ENCODE data around the gene EPG5.

EPG5 gene

GRCh38 chr18:45916302-45916701 is 50.8 kb downstream of the EPG5 start:
- DNase-seq: no peak

- no peak for DNase-seq
Observed at GRCh38 chr18:45913276-45913675, 53.9 kb downstream of the EPG5 start.

GRCh38 chr18:45910405-45911023 is 56.6 kb downstream of the EPG5 start:
- DNase-seq: no peak

- no peak for DNase-seq
Observed at GRCh38 chr18:45901654-45902210, 65.4 kb downstream of the EPG5 start.

- DNase-seq: no peak
Observed at GRCh38 chr18:45900623-45901022, 66.5 kb downstream of the EPG5 start.

GRCh38 chr18:45896991-45897390 is 70.1 kb downstream of the EPG5 start:
- no peak for DNase-seq

- DNase-seq: no peak
Observed at GRCh38 chr18:45896452-45896851, 70.7 kb downstream of the EPG5 start.

- no peak for DNase-seq
Observed at GRCh38 chr18:45895339-45895738, 71.8 kb downstream of the EPG5 start.

- no peak for DNase-seq
Observed at GRCh38 chr18:45894818-45895217, 72.3 kb downstream of the EPG5 start.

- DNase-seq: no peak
Observed at GRCh38 chr18:45891806-45892205, 75.3 kb downstream of the EPG5 start.

GRCh38 chr18:45890606-45891005 is 76.5 kb downstream of the EPG5 start:
- DNase-seq: no peak

GRCh38 chr18:45889419-45890064 is 77.6 kb downstream of the EPG5 start:
- DNase-seq: no peak

- no peak for DNase-seq
Observed at GRCh38 chr18:45887585-45887984, 79.5 kb downstream of the EPG5 start.

GRCh38 chr18:45880876-45881558 is 86.1 kb downstream of the EPG5 start:
- DNase-seq: no peak

- DNase-seq: no peak
Observed at GRCh38 chr18:45879681-45880655, 87.2 kb downstream of the EPG5 start.

GRCh38 chr18:45877403-45877802 is 89.7 kb downstream of the EPG5 start:
- DNase-seq: no peak

- DNase-seq: no peak
Observed at GRCh38 chr18:45876161-45876560, 91.0 kb downstream of the EPG5 start.

- DNase-seq: no peak
Observed at GRCh38 chr18:45874491-45875184, 92.5 kb downstream of the EPG5 start.

- no peak for DNase-seq
Observed at GRCh38 chr18:45871431-45872084, 95.6 kb downstream of the EPG5 start.

GRCh38 chr18:45870419-45870818 is 96.7 kb downstream of the EPG5 start:
- no peak for DNase-seq

GRCh38 chr18:45865466-45865865 is 101.7 kb downstream of the EPG5 start:
- no peak for DNase-seq

- no peak for DNase-seq
Observed at GRCh38 chr18:45864081-45864480, 103.0 kb downstream of the EPG5 start.
